Immature natural killer cell (primary cell): ENCODE data around the gene PON2. TPM values are rescaled to one million over a fixed set of nuclear protein-coding genes. Genes with fewer than 3 reads are reported as not detected.

Source experiments
- DNase-seq, 3 donors: peaks; one replicate each; pipeline ENCODE4 v3.0.0; 2022; ENCODE audit warnings: mixed read lengths in 1 of 3
- H3K27ac Mint-ChIP-seq, 6 donors: one replicate each; pipeline ENCODE4 v1.8.0; 2020; ENCODE audit warnings: mixed read lengths in 6 of 6, mild to moderate bottlenecking in 5 of 6, inconsistent platforms in 4 of 6, moderate library complexity in 3 of 6
- H3K27me3 Mint-ChIP-seq, 3 donors: one replicate each; pipeline ENCODE4 v1.8.0; 2020 to 2021; ENCODE audit warnings: low read depth in 3 of 3, mild to moderate bottlenecking in 3 of 3, mixed read lengths in 3 of 3, moderate library complexity in 3 of 3, inconsistent platforms in 1 of 3
- H3K36me3 Mint-ChIP-seq, 3 donors: one replicate each; pipeline ENCODE4 v1.8.0; 2020; ENCODE audit warnings: mixed read lengths in 3 of 3, inconsistent platforms in 2 of 3, mild to moderate bottlenecking in 2 of 3
- H3K4me1 Mint-ChIP-seq, 2 donors: one replicate each; pipeline ENCODE4 v1.8.0; 2020; ENCODE audit warnings: inconsistent platforms in 2 of 2, mild to moderate bottlenecking in 2 of 2, mixed read lengths in 2 of 2, moderate library complexity in 1 of 2
- H3K4me3 Mint-ChIP-seq, 5 donors: one replicate each; pipeline ENCODE4 v1.8.0; 2020; ENCODE audit warnings: mild to moderate bottlenecking in 5 of 5, mixed read lengths in 5 of 5, inconsistent platforms in 3 of 5, moderate library complexity in 3 of 5
- H3K9me3 Mint-ChIP-seq, 6 donors: one replicate each; pipeline ENCODE4 v1.8.0; 2020; ENCODE audit warnings: mild to moderate bottlenecking in 6 of 6, mixed read lengths in 6 of 6, inconsistent platforms in 4 of 6, moderate library complexity in 3 of 6
- polyA plus RNA-seq, 3 donors: library from polyadenylated mRNA; unstranded; fragments of 300-500 nt; fragmentation: Illumina TruSeq; gene quantifications; one replicate each; pipeline ENCODE4 v1.2.3, GENCODE V29; 2021

Gene PON2
- polyA plus RNA-seq, 3 donors from 2014 or later = 11.5 to 32.3 (median 19.1) TPM

DNA sequence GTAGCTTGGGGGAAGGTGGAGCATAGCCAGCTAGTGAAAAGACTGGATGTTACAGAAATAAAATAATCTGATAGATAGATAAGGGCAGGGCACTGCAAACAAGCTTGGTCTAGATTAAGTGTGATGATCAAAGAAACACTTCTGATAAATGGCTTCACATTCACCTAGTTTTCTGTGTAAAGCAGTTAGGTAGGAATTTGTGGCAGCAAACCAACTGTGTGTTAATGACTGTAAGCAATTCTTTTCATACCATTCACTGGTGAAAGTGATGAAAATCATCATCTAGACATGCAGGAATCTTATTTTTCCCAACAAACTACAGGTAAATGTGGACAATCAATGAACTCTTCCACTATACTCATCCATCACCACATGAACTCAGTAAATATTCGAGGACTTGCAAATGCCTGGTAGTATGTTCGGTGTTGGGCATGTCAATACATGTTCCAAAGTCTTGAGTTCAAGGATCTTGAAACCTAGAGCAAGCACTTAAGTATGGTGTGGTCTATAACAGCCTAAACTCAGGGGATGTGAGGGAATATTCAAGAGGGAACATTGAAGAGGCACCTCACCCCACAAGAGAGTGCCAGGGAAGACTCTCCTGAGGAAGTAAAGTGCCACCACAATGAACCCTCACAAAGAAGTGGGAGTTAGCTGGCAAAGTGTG, 59.1 kb downstream of the PON2 start:
- peaks cover 0 to 4% (median 0%) of the 10 kb centered on the region in 6 donors for H3K9me3 Mint-ChIP-seq
- no peak overlapping the region for H3K4me3 Mint-ChIP-seq

DNA sequence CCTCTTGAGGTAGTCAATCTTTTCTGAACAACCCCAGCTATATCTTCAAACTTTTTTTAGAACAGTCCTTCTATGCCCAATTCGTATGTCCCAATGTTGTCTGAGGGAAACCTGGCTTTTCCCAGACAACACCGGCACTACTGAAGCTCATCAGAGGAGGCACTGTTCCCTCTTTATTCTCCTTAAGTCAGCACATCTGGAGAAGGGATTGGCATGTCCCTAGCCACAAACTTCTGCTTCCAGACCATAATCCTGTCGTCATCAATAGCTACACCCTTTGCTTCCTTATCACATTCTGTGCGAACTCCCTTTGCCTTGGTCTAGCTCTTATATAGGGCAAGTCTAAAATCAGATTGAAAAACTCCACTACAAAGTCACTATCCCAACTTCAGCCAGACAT, 61.5 kb downstream of the PON2 start:
- Mint-ChIP-seq H3K9me3 (peaks cover 0 to 4% (median 0%) of the 10 kb centered on the region in 6 donors), H3K36me3 (peaks cover 0 to 3% (median 0%) of the 10 kb centered on the region in 3 donors), H3K4me3 (no peak overlapping the region), H3K4me1 (no peaks in the 10 kb centered on the region), H3K27ac (no peak overlapping the region), H3K27me3 (peaks cover 0 to 2% (median 2%) of the 10 kb centered on the region in 3 donors)
- no peak for DNase-seq

More for the DNA sequence above, 59.1 kb downstream of the PON2 start:
- Mint-ChIP-seq H3K4me1 (no peaks in the 10 kb centered on the region), H3K27ac (no peak overlapping the region), H3K36me3 (peaks cover 0 to 3% (median 0%) of the 10 kb centered on the region in 3 donors), H3K27me3 (peaks cover 0 to 2% (median 0%) of the 10 kb centered on the region in 3 donors)
- DNase-seq = no peak

DNA sequence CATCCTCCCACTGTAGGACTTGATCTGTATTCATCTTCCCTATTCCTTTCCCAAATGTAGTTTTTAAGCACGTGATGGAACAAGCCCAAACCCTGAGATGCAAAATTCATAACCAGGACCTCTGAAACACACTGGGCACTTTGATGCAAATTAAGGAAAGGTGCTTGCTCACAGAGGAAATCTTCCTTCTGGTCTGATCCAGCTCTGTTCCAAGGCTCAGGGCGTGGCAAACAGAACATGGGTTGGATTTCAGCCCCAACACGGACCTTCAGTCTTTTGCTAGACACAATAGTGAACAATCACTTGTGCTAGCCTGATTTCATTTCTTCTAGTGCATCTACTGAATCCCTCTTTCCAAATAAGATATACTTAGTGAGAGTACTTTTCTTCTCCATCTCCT, 66.6 kb downstream of the PON2 start:
- Mint-ChIP-seq H3K27me3 (peaks cover 0 to 5% (median 2%) of the 10 kb centered on the region in 3 donors), H3K36me3 (no peaks in the 10 kb centered on the region), H3K4me3 (no peak overlapping the region), H3K27ac (no peak overlapping the region), H3K4me1 (no peaks in the 10 kb centered on the region), H3K9me3 (no peaks in the 10 kb centered on the region)
- DNase-seq = no peak

DNA sequence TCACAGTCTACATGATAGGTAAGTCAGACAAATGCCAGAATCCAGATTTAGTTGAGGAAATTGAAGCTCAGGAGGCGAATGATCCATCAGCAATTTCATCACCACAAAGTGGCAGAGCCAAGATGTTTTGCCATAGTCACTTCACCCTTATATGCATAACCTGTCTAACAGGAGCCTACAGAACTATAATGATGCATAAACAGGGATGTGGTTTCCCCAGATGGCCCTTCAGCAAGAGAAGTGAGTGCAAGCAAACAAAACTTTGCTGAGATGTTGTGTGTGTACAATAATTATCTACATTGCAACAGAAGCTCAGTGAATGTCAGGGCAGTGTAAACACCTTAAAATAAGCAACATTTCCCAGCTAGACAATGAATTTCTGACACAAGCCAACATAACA, 67.2 kb downstream of the PON2 start:
- Mint-ChIP-seq H3K27me3 (peaks cover 0 to 5% (median 2%) of the 10 kb centered on the region in 3 donors), H3K36me3 (no peaks in the 10 kb centered on the region), H3K4me1 (no peaks in the 10 kb centered on the region), H3K27ac (no peak overlapping the region), H3K4me3 (no peak overlapping the region), H3K9me3 (no peaks in the 10 kb centered on the region)
- no peak for DNase-seq

DNA sequence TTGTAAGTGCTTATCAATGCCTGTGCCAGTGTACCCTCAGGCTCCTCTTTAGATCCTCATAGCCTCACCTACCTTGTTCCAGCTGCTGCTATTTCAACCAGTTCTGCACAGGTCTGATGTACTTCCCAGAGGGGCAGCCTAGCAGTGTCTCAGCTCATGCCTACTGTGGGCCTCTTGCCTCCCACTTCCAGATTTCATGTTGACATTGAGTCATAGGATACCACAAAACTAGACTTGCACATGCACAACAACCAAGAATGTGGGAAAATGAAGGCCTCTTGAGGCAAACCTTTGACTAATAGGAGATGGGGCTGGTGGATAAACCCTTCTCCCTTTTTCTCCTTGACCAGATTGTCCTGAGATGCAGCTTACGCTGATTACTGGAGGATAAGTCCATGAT, 69.7 kb downstream of the PON2 start:
- DNase-seq = no peak
- H3K4me3 Mint-ChIP-seq = no peak overlapping the region
- H3K27ac Mint-ChIP-seq = no peak overlapping the region
- peaks cover 0 to 5% (median 4%) of the 10 kb centered on the region in 3 donors for H3K27me3 Mint-ChIP-seq
- no peaks in the 10 kb centered on the region for H3K36me3 Mint-ChIP-seq
- H3K9me3 Mint-ChIP-seq = no peaks in the 10 kb centered on the region
- H3K4me1 Mint-ChIP-seq = no peaks in the 10 kb centered on the region

DNA sequence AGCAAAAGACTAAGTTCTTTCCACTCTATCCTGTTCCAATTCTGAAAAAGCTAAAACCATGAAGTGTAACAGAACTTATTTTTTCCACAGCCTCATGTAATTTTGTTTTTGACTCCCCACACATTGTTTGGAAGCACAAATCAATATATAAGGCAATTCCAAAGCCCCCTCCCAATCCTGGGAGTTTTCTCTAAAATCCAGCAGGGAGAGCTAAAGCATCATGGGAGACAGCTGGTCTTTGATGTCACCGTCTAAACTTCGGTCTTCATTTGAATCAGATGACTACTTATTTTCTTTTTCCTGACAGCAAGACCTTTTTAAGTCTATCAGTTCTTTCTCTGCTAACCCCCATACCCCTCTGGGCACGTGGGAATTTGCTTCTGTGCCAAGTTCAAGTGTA, 77.2 kb downstream of the PON2 start:
- Mint-ChIP-seq H3K27ac (no peak overlapping the region), H3K27me3 (peaks cover 7 to 18% (median 7%) of the 10 kb centered on the region in 3 donors), H3K36me3 (peaks cover 0 to 3% (median 0%) of the 10 kb centered on the region in 3 donors), H3K4me3 (no peak overlapping the region), H3K4me1 (no peaks in the 10 kb centered on the region), H3K9me3 (peaks cover 0 to 4% (median 0%) of the 10 kb centered on the region in 6 donors)
- no peak for DNase-seq

Other genes with a start within 250 kb of the PON2 start
- gene PON1, start 110.5 kb downstream of the PON2 start, polyA plus RNA-seq = under 1 TPM in 1 of 3 donors, not detected in 2; 0.75 TPM
- under 1 TPM in 1 of 3 donors, not detected in 2; 0.39 TPM for gene PON3, start 38.7 kb downstream of the PON2 start, polyA plus RNA-seq
- gene ASB4, start 50.9 kb upstream of the PON2 start, polyA plus RNA-seq = not detected
- 1 to 10 TPM in 1 of 3 donors, under 1 TPM in 2; 0.21 to 2.5 (median 0.48) TPM for gene PDK4, start 161.5 kb upstream of the PON2 start, polyA plus RNA-seq